SHP77 (cell line): ENCODE measurements around the gene FBXO3.
"Not testable (repeated sequence)": the region's sequence is repeated elsewhere in the genome, so short reads cannot be mapped to it uniquely, and the experiment has no call there.

Experiments
- DNase-seq, 2 experiments: peaks; one replicate each; lab custom pipeline; 2025; lab: John Stamatoyannopoulos, UW

Gene FBXO3

DNA sequence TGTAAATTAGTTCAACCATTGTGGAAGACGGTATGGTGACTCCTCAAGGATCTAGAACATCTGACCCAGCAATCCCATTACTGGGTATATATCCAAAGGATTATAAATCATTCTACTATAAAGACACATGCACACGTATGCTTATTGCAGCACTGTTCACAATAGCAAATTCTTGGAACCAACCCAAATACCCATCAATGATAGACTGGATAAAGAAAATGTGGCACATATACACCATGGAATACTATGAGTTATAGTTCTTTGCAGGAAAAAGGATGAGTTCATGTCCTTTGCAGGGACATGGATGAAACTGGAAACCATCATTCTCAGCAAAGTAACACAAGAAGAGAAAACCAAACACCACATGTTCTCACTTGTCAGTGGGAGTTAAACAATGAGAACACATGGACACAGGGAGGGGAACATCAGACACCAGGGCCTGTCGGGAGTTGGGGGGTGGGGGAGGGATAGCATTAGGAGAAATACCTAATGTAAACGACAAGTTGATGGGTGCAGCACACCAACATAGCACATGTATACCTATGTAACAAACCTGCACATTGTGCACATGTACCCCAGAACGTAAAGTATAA is 45.2 kb downstream of the FBXO3 start:
- not testable (repeated sequence) for DNase-seq

- not testable (repeated sequence) for DNase-seq
These were observed 46.8 kb downstream of the FBXO3 start for GRCh38 chr11:33727539-33727938.

GRCh38 chr11:33725496-33725895 is 48.8 kb downstream of the FBXO3 start:
- no peak for DNase-seq

DNA sequence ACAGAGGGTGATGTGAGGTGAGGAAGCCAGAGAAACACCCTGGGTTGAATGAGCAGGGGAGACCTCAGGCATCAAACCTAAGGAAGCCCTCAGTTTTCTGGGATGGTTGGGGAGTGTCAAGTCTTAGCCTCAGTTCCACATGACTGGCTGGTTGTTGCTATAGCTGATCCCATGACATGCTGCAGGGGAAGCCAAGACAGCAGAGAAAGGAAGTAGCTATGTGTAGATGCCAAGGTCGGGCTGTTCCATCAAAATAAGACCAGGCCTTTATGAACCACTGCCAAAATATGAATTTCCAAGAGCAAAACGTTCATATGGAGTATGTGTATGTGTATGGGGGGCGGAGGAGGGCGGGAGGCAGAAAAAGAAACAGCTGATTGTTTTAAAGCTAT is 49.7 kb downstream of the FBXO3 start:
- DNase-seq, result no peak

DNA sequence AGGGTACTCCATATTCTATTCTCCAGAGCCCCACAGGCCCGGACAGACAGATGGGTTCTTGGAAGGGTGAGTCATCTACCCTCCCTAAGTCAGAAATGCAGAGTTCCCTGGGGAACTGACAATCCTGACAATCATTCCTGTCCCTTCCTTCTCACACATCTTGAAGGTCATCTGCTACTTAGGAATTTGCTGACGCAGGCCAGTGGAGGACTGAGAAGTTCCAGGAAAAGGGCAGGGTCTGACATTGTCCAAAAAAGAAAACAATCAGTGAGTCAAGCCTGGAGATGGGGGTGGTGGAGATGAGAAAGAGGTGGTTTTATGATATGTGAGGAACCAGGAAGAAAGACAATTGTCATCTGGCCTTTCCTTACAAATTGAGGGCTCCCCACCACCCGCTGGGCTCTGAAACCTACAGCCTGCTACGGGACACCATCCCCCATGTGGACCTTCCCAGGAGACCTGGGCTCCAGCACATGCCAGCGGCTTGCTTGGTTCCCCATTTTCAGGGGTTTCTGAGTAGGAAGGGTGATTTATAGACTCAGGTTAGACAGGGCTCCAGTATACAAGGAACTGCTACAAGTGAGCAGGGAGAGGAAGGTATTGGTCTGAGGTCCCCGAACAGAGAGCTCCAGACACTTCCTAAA is 51.0 kb downstream of the FBXO3 start:
- DNase-seq, result no peak

- DNase-seq, result no peak
These were observed 51.6 kb downstream of the FBXO3 start for GRCh38 chr11:33722590-33723234.

DNA sequence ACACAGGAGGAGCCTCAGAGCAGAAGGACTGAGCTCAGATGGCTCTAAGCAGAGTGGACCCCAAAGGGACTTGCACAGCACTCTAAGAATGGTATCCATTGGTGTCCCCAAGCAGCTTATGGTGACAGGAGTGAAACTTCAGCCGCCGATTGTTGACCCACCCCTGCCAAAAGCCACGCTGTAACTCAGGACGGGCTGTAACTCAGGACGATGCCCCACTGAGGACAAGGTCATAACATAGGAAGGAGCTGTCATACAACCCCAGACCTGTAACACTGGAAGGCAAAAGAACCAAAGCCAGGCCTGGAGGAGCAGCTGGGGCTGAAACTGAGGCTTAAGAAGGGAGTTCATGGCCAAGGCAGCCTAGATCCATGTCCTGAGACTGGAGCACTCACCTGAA is 52.3 kb downstream of the FBXO3 start:
- DNase-seq, result no peak

GRCh38 chr11:33721426-33721825 is 52.9 kb downstream of the FBXO3 start:
- DNase-seq, result no peak

DNA sequence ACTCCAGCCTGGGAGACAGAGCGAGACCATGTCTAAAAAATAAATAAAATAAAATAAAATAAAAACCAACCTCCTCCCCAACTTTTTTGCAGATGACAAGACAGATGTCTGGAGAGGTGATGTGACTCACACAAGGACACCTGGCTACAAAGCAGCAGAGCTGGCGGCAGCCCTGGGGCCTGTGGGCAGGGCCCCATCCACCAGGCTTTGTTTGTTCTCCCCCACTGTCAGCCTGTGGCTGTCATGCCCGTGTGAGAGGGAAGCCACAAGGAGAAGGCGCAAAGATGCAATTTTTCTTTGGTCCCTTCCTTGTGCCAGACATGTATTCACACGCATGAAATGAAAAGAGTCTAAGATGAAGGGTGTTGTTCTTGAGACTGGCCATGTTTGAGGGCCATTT is 54.7 kb downstream of the FBXO3 start:
- no peak for DNase-seq

DNA sequence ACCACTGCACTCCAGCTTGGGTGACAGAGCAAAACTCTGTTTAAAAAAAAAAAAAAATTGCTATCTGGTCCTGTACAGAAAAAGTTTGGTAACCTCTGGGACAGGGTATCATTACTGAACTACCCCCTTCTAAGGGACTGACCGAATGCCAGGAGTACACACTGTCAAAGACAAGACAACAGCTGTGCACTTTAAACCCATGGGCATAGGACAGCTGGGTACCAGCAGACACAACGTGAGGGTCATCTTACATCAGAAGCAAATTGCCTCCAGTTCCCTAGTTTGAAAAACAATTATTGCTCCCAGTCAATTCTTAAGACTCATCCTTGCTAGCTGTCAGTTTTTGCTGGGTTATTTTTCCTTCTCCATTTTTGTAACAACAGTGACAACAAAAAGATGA is 55.9 kb downstream of the FBXO3 start:
- DNase-seq, result no peak

GRCh38 chr11:33716243-33716642 is 58.1 kb downstream of the FBXO3 start:
- DNase-seq, result no peak

DNA sequence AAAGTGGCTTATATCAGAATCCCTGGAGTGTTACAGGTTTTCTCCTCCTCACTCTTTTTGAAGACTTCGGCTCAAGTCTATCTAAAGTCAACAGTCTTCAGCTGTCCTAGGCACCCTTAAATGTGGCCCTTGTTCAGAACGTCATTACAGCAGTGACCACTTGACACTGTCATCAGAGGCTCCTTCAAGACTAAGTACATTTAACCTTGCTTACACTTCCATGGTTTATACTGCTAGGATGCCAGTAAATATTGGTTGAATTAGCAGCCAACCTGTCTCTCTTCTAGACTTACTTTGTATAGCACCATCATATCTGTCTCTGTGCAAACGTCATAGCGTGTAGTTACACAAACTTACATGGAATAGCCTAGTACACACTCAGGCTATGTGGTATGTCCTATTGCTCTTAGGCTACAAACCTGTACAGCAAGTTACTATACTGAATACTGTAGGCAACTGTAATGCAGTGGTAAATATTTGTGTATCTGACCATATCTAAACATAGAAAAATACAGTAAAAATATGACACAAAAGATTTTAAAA is 60.4 kb downstream of the FBXO3 start:
- DNase-seq, result no peak

- no peak for DNase-seq
These were observed 61.0 kb downstream of the FBXO3 start for GRCh38 chr11:33713151-33713855.

- DNase-seq, result no peak
These were observed 61.9 kb downstream of the FBXO3 start for GRCh38 chr11:33712436-33712835.

GRCh38 chr11:33709466-33709865 is 64.9 kb downstream of the FBXO3 start:
- DNase-seq, result no peak

GRCh38 chr11:33708985-33709384 is 65.3 kb downstream of the FBXO3 start:
- DNase-seq, result no peak

- DNase-seq, result not testable (repeated sequence)
These were observed 66.5 kb downstream of the FBXO3 start for GRCh38 chr11:33707831-33708230.

DNA sequence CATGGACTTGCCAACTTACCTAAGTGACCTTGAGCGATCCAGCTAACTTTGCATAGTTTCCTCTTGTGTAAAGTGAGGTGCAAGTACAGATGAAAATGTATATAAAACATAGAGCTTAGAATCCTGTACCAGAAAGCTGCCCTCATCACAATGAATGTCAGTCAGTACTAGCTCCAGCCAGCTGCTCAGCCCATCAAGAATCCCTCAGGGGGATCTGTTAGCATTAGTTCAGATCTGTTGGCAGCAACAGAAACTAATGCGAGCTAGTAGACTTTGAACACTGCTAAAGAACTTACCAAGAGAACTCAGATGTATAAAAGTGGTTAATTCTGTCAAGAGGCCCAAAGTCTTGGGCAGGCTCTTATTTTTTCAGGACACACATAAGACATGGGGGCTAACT is 67.4 kb downstream of the FBXO3 start:
- no peak for DNase-seq

DNA sequence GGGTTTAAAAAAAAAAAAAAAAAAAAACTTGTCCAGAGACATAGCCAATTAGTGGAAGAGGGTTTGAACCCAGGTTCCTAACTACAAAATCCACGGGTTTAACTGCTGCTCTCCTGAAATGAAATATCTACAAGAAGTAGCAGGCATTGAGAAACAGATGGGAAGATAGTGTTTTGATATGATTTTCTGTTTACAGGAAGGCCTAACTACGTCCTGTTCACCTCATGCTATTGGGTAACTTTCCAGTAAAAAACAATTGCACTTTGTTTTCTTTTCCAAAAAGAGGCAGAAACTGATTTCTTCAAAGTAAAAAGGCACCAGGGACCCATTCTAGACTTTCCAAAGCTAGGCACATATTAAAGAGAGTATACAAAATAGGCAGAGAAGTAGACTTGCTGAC is 67.8 kb downstream of the FBXO3 start:
- DNase-seq, result no peak

DNA sequence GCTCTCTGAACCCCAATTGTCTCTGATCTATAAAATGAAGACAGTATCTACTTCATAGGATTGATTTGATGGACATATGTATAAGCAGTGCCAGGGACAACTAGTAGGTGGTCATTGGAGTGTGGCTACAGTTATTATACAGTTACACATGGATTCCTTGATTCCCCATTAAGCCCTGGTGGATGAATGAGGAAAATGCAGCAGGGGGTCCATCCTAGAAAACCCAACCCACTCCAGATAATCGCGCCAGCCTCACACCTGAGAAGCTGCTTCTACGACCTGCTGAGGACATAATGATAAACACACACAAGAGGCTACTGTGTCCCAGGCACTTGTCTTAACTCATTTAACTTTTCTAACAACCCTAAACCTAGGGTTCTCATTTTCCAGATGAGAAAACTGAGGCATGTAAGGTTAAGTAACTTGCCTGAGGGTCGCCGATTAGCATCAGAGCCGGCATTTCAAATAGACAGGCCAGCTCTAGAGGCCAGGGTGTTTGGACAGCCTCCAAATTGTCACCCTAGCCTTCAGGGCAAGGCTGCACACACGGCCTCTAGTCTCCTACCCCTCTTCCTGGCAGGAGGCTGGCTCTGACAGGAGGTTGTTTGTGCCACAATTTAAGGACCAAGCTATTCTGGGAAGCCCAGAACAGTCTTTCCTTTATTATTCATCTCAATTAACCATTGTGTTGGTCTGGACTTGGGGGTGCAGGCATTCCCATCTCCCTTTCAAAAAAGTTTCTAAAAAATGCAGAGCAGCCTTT is 69.9 kb downstream of the FBXO3 start:
- DNase-seq, result no peak

DNA sequence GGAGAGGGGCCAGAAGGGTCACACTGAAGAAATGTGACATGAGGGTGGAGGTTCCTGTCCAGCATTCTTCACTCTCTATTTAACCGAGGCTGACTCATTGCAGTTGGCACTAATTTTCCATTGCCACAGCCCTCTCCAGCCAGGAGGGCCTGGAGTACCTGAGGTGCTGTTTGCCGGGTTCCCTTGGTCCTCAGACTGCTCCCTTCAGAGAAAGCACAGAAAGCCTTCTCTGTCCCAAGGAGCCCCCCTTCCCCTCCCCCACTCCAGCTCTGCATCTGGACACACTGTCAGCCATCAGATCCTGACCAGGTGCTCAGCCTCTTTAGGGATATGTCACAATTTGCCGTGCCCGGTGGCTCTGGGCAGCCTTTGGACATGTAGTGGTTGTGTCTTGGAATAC is 70.5 kb downstream of the FBXO3 start:
- DNase-seq, result no peak

- DNase-seq, result no peak
These were observed 71.1 kb downstream of the FBXO3 start for GRCh38 chr11:33703234-33703633.
